H1 (cell line): Measurements from ENCODE around the gene UMAD1.
"Not testable (repeated sequence)": the region's sequence is repeated elsewhere in the genome, so short reads cannot be mapped to it uniquely, and the experiment has no call there.

Experiments used
- ATF3 ChIP-seq: IDR thresholded peaks from 2 replicates; pipeline ENCODE4 v1.6.1; 2011; ENCODE audit warnings: low read depth, mild to moderate bottlenecking, low read length; ENCODE audit not compliant: insufficient read depth
- CEBPB ChIP-seq: IDR thresholded peaks from 2 replicates; pipeline ENCODE4 v1.6.1; 2012; ENCODE audit warnings: low read depth, low read length
- CTCF ChIP-seq, 3 experiments: IDR thresholded peaks; 1 replicate in 2 of 3; 2 replicates in 1 of 3; pipeline versions ENCODE4 v1.5.1 to v1.6.1; 2011; ENCODE audit warnings: low read length in 3 of 3, mild to moderate bottlenecking in 3 of 3, inconsistent platforms in 2 of 3, low read depth in 1 of 3, moderate library complexity in 1 of 3; ENCODE audit not compliant: insufficient read depth in 1 of 3; ENCODE audit errors: control extremely low read depth in 1 of 3
- MAFK ChIP-seq: IDR thresholded peaks from 2 replicates; pipeline ENCODE4 v1.6.1; 2012; ENCODE audit warnings: low read depth, mild to moderate bottlenecking, improper control_type of control experiment, low read length
- SAP30 ChIP-seq: fragments of 300-600 bp; sonication (generic); IDR thresholded peaks from 2 replicates; pipeline ENCODE4 v1.7.1; 2012; ENCODE audit warnings: low read length, moderate library complexity, mild to moderate bottlenecking, inconsistent platforms; ENCODE audit not compliant: insufficient read depth, insufficient replicate concordance
- TAF1 ChIP-seq: IDR thresholded peaks from 2 replicates; pipeline ENCODE4 v1.6.1; 2011; ENCODE audit warnings: mild to moderate bottlenecking, low read depth, low read length
- YY1 ChIP-seq: IDR thresholded peaks from 2 replicates; pipeline ENCODE4 v1.6.1; 2011; ENCODE audit warnings: low read depth, mild to moderate bottlenecking, low read length
- TF ChIP-seq, protein P1 (sequence below): IDR thresholded peaks from 2 replicates; pipeline ENCODE4 v1.6.1; 2012; ENCODE audit warnings: inconsistent platforms

GRCh38 chr7:7656459-7656858, 15.9 kb downstream of the UMAD1 start:
- not testable (repeated sequence) for TF ChIP-seq SAP30; CTCF (IDR thresholded peaks at IDR 0.05; ENCODE audit: control extremely low read depth in 1 of 3, insufficient read depth in 1 of 3, low read depth in 1 of 3, low read length in 3 of 3); ATF3; TAF1; YY1; MAFK; CEBPB
- TF ChIP-seq, protein P1, sequence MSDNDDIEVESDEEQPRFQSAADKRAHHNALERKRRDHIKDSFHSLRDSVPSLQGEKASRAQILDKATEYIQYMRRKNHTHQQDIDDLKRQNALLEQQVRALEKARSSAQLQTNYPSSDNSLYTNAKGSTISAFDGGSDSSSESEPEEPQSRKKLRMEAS: not testable (repeated sequence)
